ENCODE data around the gene NR1H3. TPM values are rescaled to one million over a fixed set of nuclear protein-coding genes. Genes with fewer than 3 reads are reported as not detected.

The NR1H3 gene
- total RNA-seq, 4 donors from 2014 or later: 14.5 to 21.0 (median 16.1) TPM

DNA sequence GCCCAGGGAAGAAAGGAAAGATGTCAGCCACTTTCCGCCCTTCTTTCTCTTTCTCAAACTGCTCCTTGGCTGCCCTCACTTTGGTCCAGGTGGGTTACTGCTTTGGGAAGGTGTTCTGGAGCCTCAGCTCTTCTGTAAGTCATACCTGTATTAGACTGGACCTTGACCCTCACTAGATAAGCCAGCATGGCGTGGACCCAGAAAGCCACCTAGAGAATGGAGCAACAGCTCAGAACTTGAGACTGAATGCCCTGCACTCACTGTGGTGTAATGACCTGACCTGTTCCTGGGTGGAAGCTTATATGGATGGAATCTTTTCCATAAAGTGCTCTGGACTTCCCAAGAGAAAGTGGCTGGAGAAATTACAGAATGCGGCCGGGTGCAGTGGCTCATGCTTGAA, 24.7 kb upstream of the NR1H3 start:
- Histone ChIP-seq H3K36me3 (peaks cover 0 to 86% of the 10 kb centered on the region in 2 donors), H3K27me3 (no peaks in the 10 kb centered on the region), H3K9me3 (no peaks in the 10 kb centered on the region), H3K4me3 (no peak overlapping the region), H3K4me1 (peaks cover 0 to 16% (median 0%) of the 10 kb centered on the region in 3 donors), H3K27ac (no peak overlapping the region)
- no peak for ATAC-seq
- 96% methylated on average over 3 of the region's 4 CpGs; no CpG with 5 or more reads in 1 of the 2 donors for WGBS, 2 donors (ENCODE audit: low coverage in 1 of 2)
- no peak for TF ChIP-seq POLR2AphosphoS5 (IDR thresholded peaks at IDR 0.05)
- no peak for TF ChIP-seq EP300 (IDR thresholded peaks at IDR 0.05)
- no peak for TF ChIP-seq POLR2A (IDR thresholded peaks at IDR 0.05)
- TF ChIP-seq CTCF (IDR thresholded peaks at IDR 0.05): no peak

DNA sequence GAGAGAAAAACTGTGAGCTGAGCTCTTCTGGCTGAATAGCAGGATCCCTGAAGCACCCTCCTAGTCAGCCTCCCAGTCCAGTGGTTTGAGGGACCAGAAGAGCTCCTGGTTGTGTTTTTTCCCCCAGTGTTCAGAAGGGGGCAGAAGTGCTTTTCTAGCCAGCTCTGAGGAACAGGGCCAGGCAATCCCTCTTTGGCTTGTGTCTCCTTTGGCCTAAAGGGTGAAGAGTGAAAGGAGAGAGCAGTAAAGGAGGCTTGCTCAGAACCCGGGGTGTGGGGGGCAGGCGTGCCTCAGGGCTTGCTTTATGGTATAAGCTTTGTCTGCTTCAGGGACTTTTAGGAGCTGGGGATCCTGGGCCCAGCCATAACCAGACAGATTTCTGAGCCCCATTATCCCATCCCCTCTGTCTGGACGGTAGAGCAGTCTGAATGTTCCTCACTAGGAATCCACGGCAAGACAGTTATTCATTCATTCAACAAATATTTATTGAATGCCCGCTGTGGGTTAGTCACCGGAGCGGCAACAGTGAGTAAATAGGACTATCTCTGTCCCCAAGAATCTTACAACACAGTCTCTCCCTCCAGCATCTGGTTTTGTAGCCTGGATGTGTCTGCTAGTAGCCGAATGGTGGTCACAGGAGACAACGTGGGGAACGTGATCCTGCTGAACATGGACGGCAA, 23.7 kb upstream of the NR1H3 start:
- no peaks in the 10 kb centered on the region for H3K27me3 ChIP-seq
- no peak for TF ChIP-seq POLR2AphosphoS5 (IDR thresholded peaks at IDR 0.05)
- TF ChIP-seq POLR2A (IDR thresholded peaks at IDR 0.05): no peak
- TF ChIP-seq CTCF (IDR thresholded peaks at IDR 0.05): peak in 2 of 4 experiments; percentile 15 to 46
- no peak for TF ChIP-seq EP300 (IDR thresholded peaks at IDR 0.05)
- no peak overlapping the region for H3K4me3 ChIP-seq
- H3K4me1 ChIP-seq: peaks cover 0 to 16% (median 0%) of the 10 kb centered on the region in 3 donors
- WGBS, 2 donors (ENCODE audit: low coverage in 1 of 2): 65% methylated on average over 9 of the region's 11 CpGs; no CpG with 5 or more reads in 1 of the 2 donors
- peaks cover 0 to 91% of the 10 kb centered on the region in 2 donors for H3K36me3 ChIP-seq
- peak overlapping the region in 3 of 4 donors; percentile 5 to 71 (median 12) for H3K27ac ChIP-seq
- ATAC-seq: peak; percentile 39
- no peaks in the 10 kb centered on the region for H3K9me3 ChIP-seq

GRCh38 chr11:47234669-47235100, 23.1 kb upstream of the NR1H3 start:
- Histone ChIP-seq H3K27ac (peak overlapping the region in 3 of 4 donors; percentile 5 to 71 (median 12)), H3K4me3 (no peak overlapping the region), H3K27me3 (no peaks in the 10 kb centered on the region), H3K9me3 (no peaks in the 10 kb centered on the region), H3K36me3 (peaks cover 0 to 91% of the 10 kb centered on the region in 2 donors), H3K4me1 (peaks cover 0 to 16% (median 0%) of the 10 kb centered on the region in 3 donors)
- TF ChIP-seq POLR2A (IDR thresholded peaks at IDR 0.05): no peak
- no peak for TF ChIP-seq EP300 (IDR thresholded peaks at IDR 0.05)
- no peak for TF ChIP-seq POLR2AphosphoS5 (IDR thresholded peaks at IDR 0.05)
- no peak for TF ChIP-seq CTCF (IDR thresholded peaks at IDR 0.05)
- ATAC-seq: peak; percentile 29
- WGBS, 2 donors (ENCODE audit: low coverage in 1 of 2): 41% methylated on average over 11 of the region's 12 CpGs; no CpG with 5 or more reads in 1 of the 2 donors

DNA sequence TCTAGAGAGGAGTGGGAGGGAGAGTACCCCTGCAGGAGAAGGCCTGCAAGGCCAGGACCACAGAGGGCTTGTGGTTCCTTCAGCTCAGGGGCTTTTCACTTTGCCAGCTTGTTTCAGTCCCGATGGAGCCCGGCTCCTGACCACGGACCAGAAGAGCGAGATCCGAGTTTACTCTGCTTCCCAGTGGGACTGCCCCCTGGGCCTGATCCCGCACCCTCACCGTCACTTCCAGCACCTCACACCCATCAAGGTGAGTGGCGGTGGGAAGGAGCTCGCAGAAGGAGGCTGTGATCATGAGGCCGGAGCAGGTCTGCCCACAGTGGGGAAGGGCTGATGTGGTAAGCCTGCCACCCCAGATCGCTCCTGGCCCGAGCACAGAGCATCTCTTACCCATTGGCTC, 22.6 kb upstream of the NR1H3 start:
- no peak for TF ChIP-seq POLR2AphosphoS5 (IDR thresholded peaks at IDR 0.05)
- no peak for TF ChIP-seq POLR2A (IDR thresholded peaks at IDR 0.05)
- no peak for TF ChIP-seq EP300 (IDR thresholded peaks at IDR 0.05)
- TF ChIP-seq CTCF (IDR thresholded peaks at IDR 0.05): no peak
- Histone ChIP-seq H3K4me1 (peaks cover 0 to 16% (median 0%) of the 10 kb centered on the region in 3 donors), H3K27ac (peak overlapping the region in 1 of 4 donors; percentile 71), H3K36me3 (peaks cover 0 to 91% of the 10 kb centered on the region in 2 donors), H3K9me3 (no peaks in the 10 kb centered on the region), H3K4me3 (no peak overlapping the region), H3K27me3 (no peaks in the 10 kb centered on the region)
- ATAC-seq: no peak
- 90 to 96% methylated on average over 2 to 4 of the region's 12 CpGs for whole genome bisulfite sequencing, 2 donors (ENCODE audit: low coverage in 1 of 2)

DNA sequence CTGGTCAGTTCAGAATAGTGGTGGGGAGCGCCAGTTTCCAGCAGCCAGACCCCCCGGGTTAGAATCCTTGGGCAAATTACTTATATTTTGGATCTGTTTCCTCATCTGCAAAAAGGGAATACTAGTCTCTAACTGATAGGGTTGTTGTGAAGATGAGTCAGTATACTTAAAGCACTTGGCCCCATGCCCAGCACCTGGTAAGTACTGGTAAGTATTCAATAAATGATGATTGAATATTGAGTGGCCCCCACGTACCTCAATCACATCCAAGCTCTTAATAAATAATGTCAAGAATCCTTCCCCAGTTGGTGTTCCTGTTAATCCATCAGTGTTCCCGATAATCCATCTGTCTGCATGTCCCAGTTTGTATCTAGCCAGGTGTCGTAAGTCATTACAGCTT, 21.3 kb upstream of the NR1H3 start:
- peaks cover 0 to 91% of the 10 kb centered on the region in 2 donors for H3K36me3 ChIP-seq
- 68 to 82% methylated on average over 4 to 5 of the region's 5 CpGs for WGBS, 2 donors (ENCODE audit: low coverage in 1 of 2)
- H3K27me3 ChIP-seq: no peaks in the 10 kb centered on the region
- no peak overlapping the region for H3K27ac ChIP-seq
- no peak for ATAC-seq
- H3K4me3 ChIP-seq: no peak overlapping the region
- H3K9me3 ChIP-seq: no peaks in the 10 kb centered on the region
- peaks cover 0 to 16% (median 0%) of the 10 kb centered on the region in 3 donors for H3K4me1 ChIP-seq
- no peak for TF ChIP-seq POLR2AphosphoS5 (IDR thresholded peaks at IDR 0.05)
- no peak for TF ChIP-seq CTCF (IDR thresholded peaks at IDR 0.05)
- TF ChIP-seq EP300 (IDR thresholded peaks at IDR 0.05): no peak
- TF ChIP-seq POLR2A (IDR thresholded peaks at IDR 0.05): no peak
